GM12878 (cell line): ENCODE results near the gene XPO6.

Experiments used
- BCL11A ChIP-seq: IDR thresholded peaks from 2 replicates; pipeline ENCODE4 v1.6.1; 2011; ENCODE audit warnings: low read depth, low read length
- IKZF1 ChIP-seq: fragments of 450-650 bp; conservative IDR thresholded peaks from 2 replicates; pipeline ENCODE4 v1.6.1; 2017; ENCODE audit warnings: antibody characterized with exemption, mild to moderate bottlenecking
- MEF2A ChIP-seq: IDR thresholded peaks from 2 replicates; pipeline ENCODE4 v1.6.1; 2011; ENCODE audit warnings: low read depth, mild to moderate bottlenecking, low read length, moderate library complexity; ENCODE audit not compliant: insufficient read depth
- RAD51 ChIP-seq: fragments of 450-650 bp; IDR thresholded peaks from 2 replicates; pipeline ENCODE4 v1.6.1; 2016; ENCODE audit warnings: moderate library complexity, mild to moderate bottlenecking, inconsistent platforms
- RBBP5 ChIP-seq: fragments of 200-600 bp; sonication (generic); conservative IDR thresholded peaks from 2 replicates; pipeline ENCODE4 v1.6.1; 2016
- RELA ChIP-seq: fragments of 450-650 bp; IDR thresholded peaks from 2 replicates; pipeline ENCODE4 v1.8.0; 2014; ENCODE audit warnings: borderline replicate concordance; ENCODE audit not compliant: partially characterized antibody
- SMC3 ChIP-seq: IDR thresholded peaks from 2 replicates; pipeline ENCODE4 v1.6.1; 2011; ENCODE audit warnings: low read length, improper control_type of control experiment, borderline replicate concordance
- ZNF274 ChIP-seq: IDR thresholded peaks from one replicate; pipeline ENCODE4 v1.8.0; 2011; ENCODE audit not compliant: insufficient read length, insufficient read depth
- TF ChIP-seq, protein P1 (sequence below), 3 experiments: IDR thresholded peaks in 2 of 3; conservative IDR thresholded peaks in 1 of 3; 2 replicates each; pipeline ENCODE4 v1.5.1; 2011; ENCODE audit warnings: low read depth in 3 of 3, low read length in 3 of 3, mild to moderate bottlenecking in 3 of 3, control low read depth in 2 of 3, moderate library complexity in 2 of 3, inconsistent platforms in 1 of 3, mixed read lengths in 1 of 3; ENCODE audit not compliant: control insufficient read depth in 2 of 3, insufficient read depth in 1 of 3; ENCODE audit errors: extremely low read depth in 1 of 3

DNA sequence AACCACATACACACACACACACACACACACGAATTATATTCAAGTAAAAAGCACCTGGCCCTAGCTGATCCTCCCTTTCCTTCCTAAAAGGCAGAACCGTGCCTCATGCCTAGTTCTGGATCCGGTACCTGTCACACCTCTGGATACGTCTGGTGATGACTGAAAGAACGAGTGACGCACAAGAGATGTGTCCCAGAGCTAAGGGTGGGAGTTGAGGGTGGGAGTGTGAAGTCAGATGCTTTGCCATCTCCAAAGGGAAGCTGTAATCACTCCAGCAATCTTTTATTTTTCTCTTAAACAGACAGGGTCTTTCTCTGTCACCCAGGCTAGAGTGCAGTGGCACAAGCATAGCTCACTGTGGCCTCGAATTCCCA is 121.8 kb downstream of the XPO6 start:
- TF ChIP-seq RBBP5 (no peak), SMC3 (no peak), IKZF1 (no peak), BCL11A (no peak), MEF2A (no peak), RAD51 (no peak), RELA (no peak), ZNF274 (no peak)
- TF ChIP-seq, protein P1, sequence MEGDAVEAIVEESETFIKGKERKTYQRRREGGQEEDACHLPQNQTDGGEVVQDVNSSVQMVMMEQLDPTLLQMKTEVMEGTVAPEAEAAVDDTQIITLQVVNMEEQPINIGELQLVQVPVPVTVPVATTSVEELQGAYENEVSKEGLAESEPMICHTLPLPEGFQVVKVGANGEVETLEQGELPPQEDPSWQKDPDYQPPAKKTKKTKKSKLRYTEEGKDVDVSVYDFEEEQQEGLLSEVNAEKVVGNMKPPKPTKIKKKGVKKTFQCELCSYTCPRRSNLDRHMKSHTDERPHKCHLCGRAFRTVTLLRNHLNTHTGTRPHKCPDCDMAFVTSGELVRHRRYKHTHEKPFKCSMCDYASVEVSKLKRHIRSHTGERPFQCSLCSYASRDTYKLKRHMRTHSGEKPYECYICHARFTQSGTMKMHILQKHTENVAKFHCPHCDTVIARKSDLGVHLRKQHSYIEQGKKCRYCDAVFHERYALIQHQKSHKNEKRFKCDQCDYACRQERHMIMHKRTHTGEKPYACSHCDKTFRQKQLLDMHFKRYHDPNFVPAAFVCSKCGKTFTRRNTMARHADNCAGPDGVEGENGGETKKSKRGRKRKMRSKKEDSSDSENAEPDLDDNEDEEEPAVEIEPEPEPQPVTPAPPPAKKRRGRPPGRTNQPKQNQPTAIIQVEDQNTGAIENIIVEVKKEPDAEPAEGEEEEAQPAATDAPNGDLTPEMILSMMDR (IDR thresholded peaks at IDR 0.05 in 2 of 3, conservative IDR thresholded peaks at IDR 0.05 in 1 of 3; ENCODE audit: control insufficient read depth in 2 of 3, extremely low read depth in 1 of 3, insufficient read depth in 1 of 3, low read depth in 3 of 3, low read length in 3 of 3) = no peak
